ENCODE data around the gene CLBA1.

The CLBA1 gene

GRCh38 chr14:104970231-104971068, 15.1 kb upstream of the CLBA1 start:
- peak overlapping the region; percentile 83 to 84 for H3K4me3 ChIP-seq (ENCODE audit: low read length in 2 of 2)
- H3K9ac ChIP-seq (ENCODE audit: low read length in 2 of 2): peak overlapping the region; percentile 76 to 77
- peak overlapping the region; percentile 97 for H3K27ac ChIP-seq (ENCODE audit: low read length)
- H3K27me3 ChIP-seq (ENCODE audit: control insufficient read depth in 1 of 2, insufficient read depth in 2 of 2, low read length in 2 of 2): no peaks in the 10 kb centered on the region
- no peaks in the 10 kb centered on the region for H3K9me3 ChIP-seq (ENCODE audit: control insufficient read depth in 2 of 2, low read length in 2 of 2)
- peaks cover 0 to 1% of the 10 kb centered on the region in 2 donors for H3K36me3 ChIP-seq (ENCODE audit: control insufficient read depth in 2 of 2, insufficient read depth in 2 of 2, low read length in 2 of 2)
- peaks cover 97% of the 10 kb centered on the region for H3K4me1 ChIP-seq (ENCODE audit: control insufficient read depth, insufficient read depth, low read length)

DNA sequence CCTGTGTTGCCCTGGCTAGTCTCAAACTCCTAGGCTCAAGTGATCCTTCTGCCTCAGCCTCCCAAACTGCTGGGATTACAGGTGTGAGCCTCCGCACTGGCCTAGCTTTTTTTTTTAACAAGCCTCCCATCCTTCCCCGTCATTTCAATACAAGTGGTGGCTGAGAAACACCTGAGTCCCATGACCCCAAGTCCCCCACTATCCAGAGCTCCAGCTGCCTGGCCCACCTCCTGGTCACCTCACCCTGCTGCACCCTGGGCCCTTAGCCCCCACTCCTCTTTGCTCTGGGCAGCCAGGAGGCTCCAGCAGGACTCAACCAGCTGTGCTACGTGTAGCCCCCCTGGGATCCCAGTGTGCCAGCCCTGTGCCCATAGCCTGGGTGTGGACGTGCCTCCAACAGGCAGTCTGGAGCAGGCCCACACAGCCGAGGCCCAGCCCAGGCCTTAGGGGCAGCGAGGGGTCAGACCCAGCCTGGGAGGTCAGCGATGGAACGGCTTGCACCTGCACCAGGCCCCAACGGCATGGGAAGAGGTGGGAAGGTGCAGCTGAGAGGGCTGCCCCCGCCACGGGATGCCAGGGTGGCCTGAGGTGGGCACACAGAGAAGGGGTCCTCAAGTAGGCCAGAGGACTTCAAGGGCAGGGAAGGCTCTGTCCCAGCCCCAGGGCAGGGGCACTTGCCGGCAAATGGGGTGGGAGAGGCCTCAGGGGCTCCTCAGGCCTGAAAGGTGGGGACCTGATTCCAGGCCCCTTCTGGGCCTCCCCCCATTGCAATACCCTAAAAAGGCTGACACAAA, 13.9 kb upstream of the CLBA1 start:
- Histone ChIP-seq H3K27me3 (ENCODE audit: control insufficient read depth in 1 of 2, insufficient read depth in 2 of 2, low read length in 2 of 2) (no peaks in the 10 kb centered on the region), H3K36me3 (ENCODE audit: control insufficient read depth in 2 of 2, insufficient read depth in 2 of 2, low read length in 2 of 2) (no peaks in the 10 kb centered on the region), H3K4me3 (ENCODE audit: low read length in 2 of 2) (peak overlapping the region in 1 of 2 donors; percentile 22), H3K4me1 (ENCODE audit: control insufficient read depth, insufficient read depth, low read length) (peaks cover 98% of the 10 kb centered on the region), H3K9me3 (ENCODE audit: control insufficient read depth in 2 of 2, low read length in 2 of 2) (no peaks in the 10 kb centered on the region), H3K9ac (ENCODE audit: low read length in 2 of 2) (peak overlapping the region; percentile 62), H3K27ac (ENCODE audit: low read length) (peak overlapping the region; percentile 97)

GRCh38 chr14:104972301-104973134, 13.1 kb upstream of the CLBA1 start:
- peak overlapping the region; percentile 97 for H3K27ac ChIP-seq (ENCODE audit: low read length)
- no peaks in the 10 kb centered on the region for H3K36me3 ChIP-seq (ENCODE audit: control insufficient read depth in 2 of 2, insufficient read depth in 2 of 2, low read length in 2 of 2)
- H3K27me3 ChIP-seq (ENCODE audit: control insufficient read depth in 1 of 2, insufficient read depth in 2 of 2, low read length in 2 of 2): no peaks in the 10 kb centered on the region
- H3K9ac ChIP-seq (ENCODE audit: low read length in 2 of 2): peak overlapping the region; percentile 62
- H3K4me1 ChIP-seq (ENCODE audit: control insufficient read depth, insufficient read depth, low read length): peaks cover 98% of the 10 kb centered on the region
- H3K9me3 ChIP-seq (ENCODE audit: control insufficient read depth in 2 of 2, low read length in 2 of 2): no peaks in the 10 kb centered on the region
- peak overlapping the region; percentile 1 to 66 for H3K4me3 ChIP-seq (ENCODE audit: low read length in 2 of 2)

DNA sequence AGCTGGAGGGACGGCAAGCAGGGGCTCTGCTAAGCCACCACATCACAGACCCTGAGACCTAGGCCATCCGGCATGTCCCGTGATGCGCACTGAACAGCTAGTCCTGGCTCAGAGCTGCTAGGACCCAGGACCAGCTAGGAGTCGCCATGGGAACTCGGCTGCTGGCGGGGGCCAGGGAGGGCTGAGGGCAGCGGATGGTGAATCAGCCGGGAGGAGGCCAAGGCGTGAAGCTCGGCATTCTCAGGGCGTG, 12.5 kb upstream of the CLBA1 start:
- peak overlapping the region; percentile 97 for H3K27ac ChIP-seq (ENCODE audit: low read length)
- H3K9ac ChIP-seq (ENCODE audit: low read length in 2 of 2): peak overlapping the region; percentile 51 to 62
- no peaks in the 10 kb centered on the region for H3K9me3 ChIP-seq (ENCODE audit: control insufficient read depth in 2 of 2, low read length in 2 of 2)
- no peaks in the 10 kb centered on the region for H3K27me3 ChIP-seq (ENCODE audit: control insufficient read depth in 1 of 2, insufficient read depth in 2 of 2, low read length in 2 of 2)
- peaks cover 96% of the 10 kb centered on the region for H3K4me1 ChIP-seq (ENCODE audit: control insufficient read depth, insufficient read depth, low read length)
- H3K36me3 ChIP-seq (ENCODE audit: control insufficient read depth in 2 of 2, insufficient read depth in 2 of 2, low read length in 2 of 2): no peaks in the 10 kb centered on the region
- H3K4me3 ChIP-seq (ENCODE audit: low read length in 2 of 2): peak overlapping the region; percentile 1 to 66

GRCh38 chr14:104973385-104974145, 12.0 kb upstream of the CLBA1 start:
- peak overlapping the region; percentile 55 to 59 for H3K9ac ChIP-seq (ENCODE audit: low read length in 2 of 2)
- H3K4me1 ChIP-seq (ENCODE audit: control insufficient read depth, insufficient read depth, low read length): peaks cover 93% of the 10 kb centered on the region
- no peaks in the 10 kb centered on the region for H3K36me3 ChIP-seq (ENCODE audit: control insufficient read depth in 2 of 2, insufficient read depth in 2 of 2, low read length in 2 of 2)

DNA sequence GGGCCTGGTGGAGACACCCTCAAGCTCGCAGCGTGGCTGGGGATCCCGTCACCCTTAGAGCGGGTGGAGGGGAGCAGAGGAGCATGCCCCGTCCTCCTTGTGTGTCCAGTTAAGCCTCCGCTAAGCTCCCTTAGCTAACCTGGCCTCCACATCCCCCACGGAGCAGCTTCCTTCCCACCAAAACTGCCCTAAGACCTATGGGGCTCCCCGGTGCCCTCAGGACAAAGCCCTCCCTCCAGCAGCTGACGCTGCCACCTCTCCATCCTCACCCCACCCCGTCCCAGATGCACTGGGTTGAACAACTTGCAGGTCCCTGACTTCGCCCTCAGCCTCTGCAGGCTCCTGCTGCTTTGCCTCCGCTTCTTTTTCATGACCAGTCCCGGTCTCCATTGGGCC, 11.4 kb upstream of the CLBA1 start:
- peaks cover 91% of the 10 kb centered on the region for H3K4me1 ChIP-seq (ENCODE audit: control insufficient read depth, insufficient read depth, low read length)
- peak overlapping the region; percentile 55 to 59 for H3K9ac ChIP-seq (ENCODE audit: low read length in 2 of 2)
- H3K27ac ChIP-seq (ENCODE audit: low read length): peak overlapping the region; percentile 89

More at GRCh38 chr14:104973385-104974145, 12.0 kb upstream of the CLBA1 start:
- peak overlapping the region; percentile 46 to 66 for H3K4me3 ChIP-seq (ENCODE audit: low read length in 2 of 2)
- H3K9me3 ChIP-seq (ENCODE audit: control insufficient read depth in 2 of 2, low read length in 2 of 2): no peaks in the 10 kb centered on the region
- peak overlapping the region; percentile 97 for H3K27ac ChIP-seq (ENCODE audit: low read length)
- no peaks in the 10 kb centered on the region for H3K27me3 ChIP-seq (ENCODE audit: control insufficient read depth in 1 of 2, insufficient read depth in 2 of 2, low read length in 2 of 2)

GRCh38 chr14:104974665-104975390, 10.8 kb upstream of the CLBA1 start:
- Histone ChIP-seq H3K36me3 (ENCODE audit: control insufficient read depth in 2 of 2, insufficient read depth in 2 of 2, low read length in 2 of 2) (no peaks in the 10 kb centered on the region), H3K27ac (ENCODE audit: low read length) (peak overlapping the region; percentile 89), H3K9me3 (ENCODE audit: control insufficient read depth in 2 of 2, low read length in 2 of 2) (no peaks in the 10 kb centered on the region), H3K4me3 (ENCODE audit: low read length in 2 of 2) (peak overlapping the region in 1 of 2 donors; percentile 66), H3K9ac (ENCODE audit: low read length in 2 of 2) (peak overlapping the region; percentile 47 to 59), H3K27me3 (ENCODE audit: control insufficient read depth in 1 of 2, insufficient read depth in 2 of 2, low read length in 2 of 2) (no peaks in the 10 kb centered on the region), H3K4me1 (ENCODE audit: control insufficient read depth, insufficient read depth, low read length) (peaks cover 91% of the 10 kb centered on the region)

More for the DNA sequence above, 11.4 kb upstream of the CLBA1 start:
- Histone ChIP-seq H3K36me3 (ENCODE audit: control insufficient read depth in 2 of 2, insufficient read depth in 2 of 2, low read length in 2 of 2) (no peaks in the 10 kb centered on the region), H3K9me3 (ENCODE audit: control insufficient read depth in 2 of 2, low read length in 2 of 2) (no peaks in the 10 kb centered on the region), H3K4me3 (ENCODE audit: low read length in 2 of 2) (peak overlapping the region in 1 of 2 donors; percentile 66), H3K27me3 (ENCODE audit: control insufficient read depth in 1 of 2, insufficient read depth in 2 of 2, low read length in 2 of 2) (no peaks in the 10 kb centered on the region)

- peak overlapping the region in 1 of 2 donors; percentile 79 for H3K4me3 ChIP-seq (ENCODE audit: low read length in 2 of 2)
- H3K9me3 ChIP-seq (ENCODE audit: control insufficient read depth in 2 of 2, low read length in 2 of 2): no peaks in the 10 kb centered on the region
- peak overlapping the region in 1 of 2 donors; percentile 42 for H3K9ac ChIP-seq (ENCODE audit: low read length in 2 of 2)
- no peaks in the 10 kb centered on the region for H3K36me3 ChIP-seq (ENCODE audit: control insufficient read depth in 2 of 2, insufficient read depth in 2 of 2, low read length in 2 of 2)
- H3K4me1 ChIP-seq (ENCODE audit: control insufficient read depth, insufficient read depth, low read length): peaks cover 92% of the 10 kb centered on the region
- H3K27ac ChIP-seq (ENCODE audit: low read length): peak overlapping the region; percentile 89
- no peaks in the 10 kb centered on the region for H3K27me3 ChIP-seq (ENCODE audit: control insufficient read depth in 1 of 2, insufficient read depth in 2 of 2, low read length in 2 of 2)
Measured at GRCh38 chr14:104975481-104976197, 9.9 kb upstream of the CLBA1 start.

Measured in stomach smooth muscle (tissue), 2 donors.